Suppressor macrophage treated with lipopolysaccharide for 4 hours (primary cell): ENCODE measurements around the gene AK3.
"Not testable (repeated sequence)": the region's sequence is repeated elsewhere in the genome, so short reads cannot be mapped to it uniquely, and the experiment has no call there.

Source experiments
- DNase-seq: peaks from one replicate; pipeline ENCODE4 v3.0.0-alpha.2; 2020

AK3 gene

GRCh38 chr9:4740638-4741364 is at the start of gene AK3:
AK3 (minus strand) TSS chr9:4741202; CDS start chr9:4741087, 115 bp downstream.
- DNase-seq = peak; percentile 87

- DNase-seq = no peak
Observed at GRCh38 chr9:4788703-4789102, 47.7 kb upstream of the AK3 start.

GRCh38 chr9:4787876-4788275 is 46.9 kb upstream of the AK3 start:
- no peak for DNase-seq

GRCh38 chr9:4786599-4786998 is 45.6 kb upstream of the AK3 start:
- DNase-seq = no peak

- no peak for DNase-seq
Observed at GRCh38 chr9:4784403-4784802, 43.4 kb upstream of the AK3 start.

- DNase-seq = not testable (repeated sequence)
Observed at GRCh38 chr9:4783191-4783590, 42.2 kb upstream of the AK3 start.

- no peak for DNase-seq
Observed at GRCh38 chr9:4781408-4781807, 40.4 kb upstream of the AK3 start.

GRCh38 chr9:4780651-4781050 is 39.6 kb upstream of the AK3 start:
- DNase-seq = no peak

- DNase-seq = not testable (repeated sequence)
Observed at GRCh38 chr9:4774958-4775357, 34.0 kb upstream of the AK3 start.

- DNase-seq = no peak
Observed at GRCh38 chr9:4774209-4774608, 33.2 kb upstream of the AK3 start.

GRCh38 chr9:4771788-4772187 is 30.8 kb upstream of the AK3 start:
- no peak for DNase-seq

GRCh38 chr9:4769321-4770080 is 28.5 kb upstream of the AK3 start:
- no peak for DNase-seq

GRCh38 chr9:4768681-4769080 is 27.7 kb upstream of the AK3 start:
- no peak for DNase-seq

GRCh38 chr9:4764033-4764432 is 23.0 kb upstream of the AK3 start:
- no peak for DNase-seq

- peak; percentile 90 for DNase-seq
Observed at GRCh38 chr9:4762886-4763541, 22.0 kb upstream of the AK3 start.

- peak; percentile 54 for DNase-seq
Observed at GRCh38 chr9:4762108-4762885, 21.3 kb upstream of the AK3 start.

- DNase-seq = peak; percentile 59
Observed at GRCh38 chr9:4760122-4760521, 19.1 kb upstream of the AK3 start.

GRCh38 chr9:4756420-4756819 is 15.4 kb upstream of the AK3 start:
- DNase-seq = no peak

- no peak for DNase-seq
Observed at GRCh38 chr9:4755026-4755609, 14.1 kb upstream of the AK3 start.

GRCh38 chr9:4754530-4754929 is 13.5 kb upstream of the AK3 start:
- not testable (repeated sequence) for DNase-seq

- peak; percentile 71 for DNase-seq
Observed at GRCh38 chr9:4750023-4750673, 9.1 kb upstream of the AK3 start.

- no peak for DNase-seq
Observed at GRCh38 chr9:4748612-4749011, 7.6 kb upstream of the AK3 start.
